GM18907 (cell line): ENCODE results near the gene KDM4D.
A peak's percentile ranks its signal among the peaks of the same experiment; 100 is the strongest.
"Not testable (repeated sequence)": the region's sequence is repeated elsewhere in the genome, so short reads cannot be mapped to it uniquely, and the experiment has no call there.

Experiments used
- ATAC-seq: cut with Tn5 transposase; IDR thresholded peaks from one replicate; pipeline ENCODE4 v1.9.1; 2021; ENCODE audit warnings: mild to moderate bottlenecking, moderate library complexity; ENCODE audit not compliant: unreplicated experiment

The KDM4D gene

DNA sequence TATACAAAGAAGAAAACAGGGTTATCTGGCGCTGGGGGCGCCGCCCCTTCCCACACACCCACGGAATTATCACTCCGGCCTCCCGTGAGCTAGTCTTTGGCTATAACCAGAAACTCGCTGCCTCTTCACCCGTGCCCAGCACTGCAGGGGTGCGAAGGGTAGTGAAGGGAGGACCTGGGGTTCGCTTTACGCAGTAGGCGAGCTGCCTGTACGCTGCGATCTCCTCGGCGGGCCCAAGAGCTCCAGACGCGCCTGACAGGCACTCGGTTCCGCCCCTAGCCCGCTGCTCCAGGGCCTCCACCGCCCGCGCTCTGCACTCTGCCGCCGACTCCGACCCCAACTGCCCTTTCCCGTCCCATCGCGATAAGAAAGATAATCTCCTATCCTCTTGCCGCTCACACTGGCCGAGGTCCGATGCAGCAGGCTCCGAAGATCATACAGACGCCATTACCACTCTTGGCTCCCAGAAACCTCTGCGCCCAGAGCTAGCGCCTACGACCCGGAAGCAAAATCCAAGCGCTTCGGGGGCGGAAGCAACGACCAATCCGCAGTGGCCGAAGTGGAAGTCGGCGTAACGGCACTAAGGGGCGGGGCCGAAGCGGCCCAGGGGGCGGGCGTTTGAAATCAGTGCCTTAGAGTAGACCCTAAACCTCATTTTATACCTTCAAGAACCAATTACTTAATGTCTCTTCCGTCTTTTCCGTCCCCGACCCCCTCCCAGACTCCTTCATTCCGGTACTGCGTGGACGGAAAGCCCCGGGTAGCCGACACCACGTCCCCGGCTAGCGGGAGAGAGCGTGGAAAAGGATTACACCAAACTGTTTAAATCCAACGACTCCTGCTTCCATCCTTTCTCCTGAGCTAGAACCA is at the start of gene KDM4D, which contains the start of gene CWC15:
Gene KDM4D (plus strand): TSS at position 611 of the 870 bp plus-strand sequence. CDS start 23,664 bp downstream, outside the sequence.
Gene CWC15 (minus strand): TSS at position 458 of the 870 bp plus-strand sequence. CDS start 1,371 bp downstream, outside the sequence.
- ATAC-seq, result peak; percentile 100

DNA sequence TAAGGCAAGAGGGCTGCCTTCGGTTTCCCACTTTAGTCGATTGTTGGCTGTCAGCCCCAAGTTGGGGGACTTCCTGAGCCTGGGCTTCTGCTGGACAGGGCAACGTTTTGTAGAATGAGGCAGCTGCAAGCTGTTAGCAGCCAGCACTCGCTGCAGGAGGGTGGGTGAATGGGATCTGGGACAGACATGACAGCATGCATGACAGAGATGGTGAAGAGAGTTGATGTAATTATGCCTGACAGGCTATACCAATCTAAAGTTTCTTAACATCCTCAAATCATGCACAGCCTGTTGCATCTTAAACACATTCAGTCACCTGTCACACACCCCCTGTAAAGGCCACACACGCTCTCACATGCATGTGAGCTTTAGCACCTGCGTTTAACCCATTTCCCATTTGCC is 49.3 kb upstream of the KDM4D start:
- no peak for ATAC-seq

- ATAC-seq, result no peak
Measured at GRCh38 chr11:94924612-94925011, 48.9 kb upstream of the KDM4D start.

DNA sequence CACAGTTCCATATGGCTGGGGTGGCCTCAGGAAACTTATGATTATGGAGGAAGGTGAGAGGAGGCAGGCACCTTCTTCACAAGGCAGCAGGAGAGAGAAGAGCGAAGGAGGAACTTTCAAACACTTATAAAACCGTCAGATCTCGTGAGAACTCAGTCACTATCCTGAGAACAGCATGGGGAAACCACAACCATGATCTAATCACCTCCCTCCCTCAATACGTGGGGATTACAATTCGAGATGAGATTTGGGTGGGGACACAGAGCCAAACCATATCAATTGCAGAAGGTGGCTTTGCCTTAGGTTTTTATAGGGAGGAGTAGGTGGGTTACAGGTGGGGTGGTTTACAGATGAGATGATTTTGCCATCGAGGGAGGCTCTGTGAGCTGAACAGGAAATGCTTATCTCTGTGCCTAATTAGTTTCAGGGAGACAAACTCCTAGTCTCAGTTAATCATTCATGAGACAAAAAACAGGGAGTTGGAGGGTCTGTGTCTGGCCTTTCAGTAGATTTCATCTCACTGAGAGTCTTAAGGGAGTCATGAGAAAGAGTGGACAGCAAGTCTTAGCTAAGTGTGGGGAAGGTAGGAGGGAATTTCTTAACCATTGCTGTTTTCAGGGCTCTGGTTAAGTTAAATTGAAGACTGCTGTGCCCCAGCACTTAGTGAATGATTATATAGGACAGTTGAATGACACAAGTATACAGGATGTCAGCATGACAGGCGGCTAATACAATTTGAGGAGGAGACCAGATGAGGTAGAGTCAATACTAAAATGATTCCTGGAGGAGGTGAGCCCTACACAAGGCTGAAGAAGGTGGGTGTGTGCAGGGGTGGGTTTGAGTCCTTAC is 47.9 kb upstream of the KDM4D start:
- peak; percentile 89 for ATAC-seq

DNA sequence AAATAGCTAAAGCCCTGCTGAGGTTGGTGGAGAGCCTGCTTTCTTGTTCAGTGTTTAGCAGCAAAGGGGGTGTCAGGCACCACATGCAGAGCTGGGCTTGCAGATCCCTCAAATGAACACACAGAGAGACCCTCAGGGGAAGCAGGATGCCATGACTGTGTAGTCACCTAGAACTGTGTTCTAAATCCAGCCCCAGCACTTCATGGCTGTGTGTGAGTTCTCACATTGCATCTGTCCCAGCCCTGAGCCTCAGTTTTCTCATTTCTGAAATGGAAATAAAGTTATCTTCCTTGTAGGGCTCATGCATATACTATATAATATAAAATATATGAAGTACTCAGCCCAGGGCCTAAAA is 47.3 kb upstream of the KDM4D start:
- no peak for ATAC-seq

DNA sequence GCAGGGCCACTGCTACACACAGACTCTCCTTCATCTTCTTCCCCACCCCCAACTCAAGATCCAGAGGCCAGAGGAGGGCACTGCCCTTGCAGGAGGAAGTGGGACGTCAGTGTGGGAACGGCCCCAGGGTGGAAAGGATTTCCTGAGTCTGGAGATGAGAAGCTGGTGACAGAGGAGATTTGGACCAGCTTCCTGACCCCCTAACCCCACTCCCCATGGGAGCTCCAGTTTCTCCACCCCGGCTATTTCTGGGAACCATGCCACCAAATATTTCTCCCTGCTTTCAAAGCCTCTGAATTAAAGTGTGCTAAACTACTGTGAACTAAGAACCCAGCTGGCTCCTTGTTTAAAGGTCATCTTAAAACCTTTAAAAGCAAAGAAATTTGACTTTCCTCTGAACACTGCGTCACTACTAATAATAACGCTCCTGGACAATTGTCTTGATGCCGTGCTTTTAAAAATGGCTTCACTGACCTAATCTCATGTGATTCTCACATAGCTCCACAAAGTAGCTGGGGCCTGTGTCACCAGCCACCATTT is 46.7 kb upstream of the KDM4D start:
- ATAC-seq, result no peak

- no peak for ATAC-seq
Measured at GRCh38 chr11:94928117-94928990, 45.2 kb upstream of the KDM4D start.

- not testable (repeated sequence) for ATAC-seq
Measured at GRCh38 chr11:94932072-94932471, 41.4 kb upstream of the KDM4D start.

- no peak for ATAC-seq
Measured at GRCh38 chr11:94932503-94932902, 41.0 kb upstream of the KDM4D start.

GRCh38 chr11:94933223-94934130 is 40.0 kb upstream of the KDM4D start:
- ATAC-seq, result no peak

DNA sequence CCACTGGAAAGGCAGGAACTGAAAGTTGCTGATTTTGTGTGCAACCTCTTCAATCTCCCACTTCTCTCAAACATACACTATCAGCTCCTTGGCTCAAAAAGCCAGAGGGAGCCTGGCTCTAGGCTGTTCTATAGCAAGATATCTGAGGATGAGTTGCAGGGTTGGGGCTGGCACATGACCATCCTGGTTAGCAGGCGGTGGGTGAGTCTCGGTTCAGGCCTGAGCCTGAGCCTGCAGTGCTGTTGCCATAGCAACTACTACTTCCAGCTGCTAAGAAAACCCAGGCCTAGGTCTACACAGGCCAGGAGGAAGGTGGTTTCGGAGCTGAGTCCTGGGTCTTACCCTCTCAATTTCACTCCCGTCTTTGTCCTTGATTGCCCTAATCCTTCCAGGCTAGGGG is 39.1 kb upstream of the KDM4D start:
- no peak for ATAC-seq

DNA sequence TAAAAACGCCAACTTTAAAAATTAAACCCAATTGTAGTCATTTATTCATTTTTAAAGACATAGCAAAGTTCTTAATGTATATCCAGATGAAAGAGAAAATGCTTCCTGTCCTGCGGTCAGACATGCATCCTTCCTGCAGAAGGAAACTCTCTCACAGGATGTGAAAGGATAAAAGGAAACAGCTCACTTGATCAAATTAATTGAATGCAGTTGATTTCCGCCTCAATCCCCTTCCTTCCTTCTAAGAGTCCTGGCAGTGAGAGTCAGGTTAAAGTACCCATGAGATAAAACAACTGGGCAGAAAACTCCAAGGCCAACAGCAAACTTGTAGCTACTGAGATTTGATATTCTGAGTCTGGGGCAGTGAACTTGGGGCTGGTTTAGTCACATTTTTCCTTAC is 38.7 kb upstream of the KDM4D start:
- ATAC-seq, result no peak

DNA sequence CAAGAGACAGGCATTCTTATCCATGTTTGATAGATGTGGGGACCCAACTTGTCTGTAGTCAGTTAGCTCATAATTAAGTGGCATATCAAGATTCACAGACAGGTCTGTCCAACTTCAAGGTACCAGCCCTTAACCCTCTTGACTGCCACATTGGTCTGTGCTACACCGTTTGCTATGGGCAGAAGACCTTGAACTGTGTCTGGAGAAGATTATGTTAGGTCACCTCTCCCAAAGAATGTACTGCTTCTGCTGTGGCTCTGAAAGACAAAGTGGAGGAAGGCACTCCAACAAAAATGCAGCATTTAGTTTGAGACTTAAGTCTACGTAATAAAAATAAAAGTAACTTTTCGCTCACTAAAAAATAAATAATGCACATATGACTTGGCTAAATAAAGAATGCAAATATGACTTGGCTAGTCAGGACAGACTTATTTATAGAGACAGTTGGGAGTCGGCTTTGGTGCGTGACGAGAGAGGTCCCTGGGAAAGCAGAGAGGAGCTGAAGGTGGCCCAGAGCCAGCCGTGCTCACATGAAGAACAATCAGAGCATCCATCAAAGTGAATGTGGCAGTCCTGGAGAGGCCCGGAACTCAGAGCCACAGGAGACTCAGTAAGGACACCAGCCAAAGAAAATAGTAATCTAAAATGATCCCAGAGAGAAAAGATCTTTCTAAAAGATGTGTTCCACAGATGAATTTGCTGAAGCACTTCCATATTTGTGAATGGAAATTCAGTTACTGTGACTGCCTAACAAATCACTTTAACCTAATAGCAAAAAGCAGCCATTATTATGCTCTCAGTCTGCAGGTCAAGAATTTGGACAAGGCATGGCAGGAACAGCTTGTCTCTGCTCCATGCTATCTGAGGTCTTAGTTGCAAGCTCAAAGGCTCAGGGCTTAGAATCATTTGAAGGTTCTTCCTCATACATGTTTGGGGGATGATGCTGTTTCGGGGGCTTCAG is 35.1 kb upstream of the KDM4D start:
- no peak for ATAC-seq

- no peak for ATAC-seq
Measured at GRCh38 chr11:94939346-94939745, 34.2 kb upstream of the KDM4D start.

GRCh38 chr11:94941131-94941530 is 32.4 kb upstream of the KDM4D start:
- ATAC-seq, result no peak

DNA sequence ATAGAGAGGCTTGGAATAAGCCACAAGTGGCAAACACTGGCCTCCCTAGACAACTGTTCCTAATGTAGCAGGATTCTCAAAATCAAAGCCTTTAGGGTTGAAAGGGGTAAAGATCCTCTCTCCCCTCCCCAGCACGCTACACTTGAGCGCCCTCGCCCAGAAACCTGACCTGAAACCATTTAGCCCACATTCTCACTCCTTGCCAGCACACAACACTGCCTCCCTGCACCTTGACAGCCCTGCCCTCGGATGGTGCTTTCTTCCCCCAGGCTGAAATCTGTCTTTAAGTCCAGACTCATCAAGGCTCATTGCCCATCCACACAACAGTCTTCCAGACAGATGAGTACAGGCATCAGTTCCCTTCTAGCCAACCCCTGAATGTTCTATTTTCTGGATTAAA is 26.7 kb upstream of the KDM4D start:
- ATAC-seq, result peak; percentile 91

- ATAC-seq, result no peak
Measured at GRCh38 chr11:94948070-94948617, 25.4 kb upstream of the KDM4D start.

DNA sequence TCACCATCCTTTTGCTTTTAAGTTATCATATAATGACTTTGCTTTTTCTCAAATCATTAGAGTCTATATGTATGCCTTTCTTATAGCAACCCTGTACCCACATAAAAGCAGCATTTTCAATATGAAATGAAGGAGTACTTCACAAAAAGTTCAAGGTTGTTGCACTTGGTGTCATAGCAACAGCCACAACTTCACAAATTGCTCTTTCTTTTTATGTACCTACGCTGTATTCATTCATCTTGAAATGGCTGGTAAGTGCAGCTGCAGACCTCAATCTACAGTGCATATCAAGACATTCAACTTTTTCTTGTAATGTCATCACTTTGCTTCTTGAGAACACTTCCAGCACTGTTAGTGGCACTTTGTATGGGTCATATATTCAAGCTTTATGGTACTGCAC is 18.8 kb upstream of the KDM4D start:
- ATAC-seq, result no peak
